Measurements from ENCODE around the gene FBN2. TPM values are rescaled to one million over a fixed set of nuclear protein-coding genes. Genes with fewer than 3 reads are reported as not detected.

The FBN2 gene
- not detected for total RNA-seq

DNA sequence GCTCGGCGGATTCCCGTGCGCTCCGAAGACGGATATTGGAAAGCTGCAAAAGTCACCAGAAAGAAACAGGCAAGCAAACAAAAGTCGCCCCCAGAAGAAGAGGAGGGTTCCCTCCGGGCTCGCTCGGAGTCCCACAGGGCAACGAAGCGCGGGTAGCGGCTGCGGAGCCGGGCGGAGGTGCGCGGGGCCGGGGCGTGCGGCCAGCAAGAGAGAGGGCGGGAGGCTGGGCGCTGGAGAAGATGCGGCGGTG, at the start of gene FBN2:
Gene FBN2 (minus strand): TSS at position 246 of the 250 bp plus-strand sequence. CDS start 642 bp downstream, outside the sequence.
- H3K4me3 Mint-ChIP-seq: no peak within 1 kb of the TSS
- no peak for ATAC-seq
- no peak within 1 kb of the TSS for H3K27ac Mint-ChIP-seq
- H3K36me3 Mint-ChIP-seq: no peaks in the 10 kb centered on the region
- H3K9me3 Mint-ChIP-seq: no peaks in the 10 kb centered on the region
- DNase-seq (ENCODE audit: low spot score): no peak
- H3K4me1 Mint-ChIP-seq (ENCODE audit: low read depth in 2 of 2): no peaks in the 10 kb centered on the region
- H3K27me3 Mint-ChIP-seq: peaks cover 13 to 16% of the 10 kb centered on the region in 2 donors

GRCh38 chr5:128587275-128587674, 49.2 kb upstream of the FBN2 start:
- peaks cover 13% of the 10 kb centered on the region for H3K9me3 Mint-ChIP-seq
- no peak for ATAC-seq
- H3K4me3 Mint-ChIP-seq: no peak overlapping the region
- H3K36me3 Mint-ChIP-seq: peaks cover 5% of the 10 kb centered on the region
- H3K27me3 Mint-ChIP-seq: no peaks in the 10 kb centered on the region
- no peak for DNase-seq (ENCODE audit: low spot score)
- no peaks in the 10 kb centered on the region for H3K4me1 Mint-ChIP-seq (ENCODE audit: low read depth in 2 of 2)
- H3K27ac Mint-ChIP-seq: no peak overlapping the region

- Mint-ChIP-seq H3K9me3 (peaks cover 13% of the 10 kb centered on the region), H3K4me1 (ENCODE audit: low read depth in 2 of 2) (no peaks in the 10 kb centered on the region), H3K27me3 (no peaks in the 10 kb centered on the region), H3K27ac (no peak overlapping the region), H3K36me3 (peaks cover 5% of the 10 kb centered on the region), H3K4me3 (no peak overlapping the region)
- ATAC-seq (no peak), DNase-seq (ENCODE audit: low spot score) (no peak)
These were observed 48.8 kb upstream of the FBN2 start for GRCh38 chr5:128586848-128587247.

- H3K27me3 Mint-ChIP-seq: no peaks in the 10 kb centered on the region
- H3K4me3 Mint-ChIP-seq: no peak overlapping the region
- H3K36me3 Mint-ChIP-seq: peaks cover 9% of the 10 kb centered on the region
- no peaks in the 10 kb centered on the region for H3K4me1 Mint-ChIP-seq (ENCODE audit: low read depth in 2 of 2)
- DNase-seq (ENCODE audit: low spot score) (no peak), ATAC-seq (no peak)
- H3K9me3 Mint-ChIP-seq: peaks cover 21% of the 10 kb centered on the region
- no peak overlapping the region for H3K27ac Mint-ChIP-seq
These were observed 41.6 kb upstream of the FBN2 start for GRCh38 chr5:128579639-128580038.

DNA sequence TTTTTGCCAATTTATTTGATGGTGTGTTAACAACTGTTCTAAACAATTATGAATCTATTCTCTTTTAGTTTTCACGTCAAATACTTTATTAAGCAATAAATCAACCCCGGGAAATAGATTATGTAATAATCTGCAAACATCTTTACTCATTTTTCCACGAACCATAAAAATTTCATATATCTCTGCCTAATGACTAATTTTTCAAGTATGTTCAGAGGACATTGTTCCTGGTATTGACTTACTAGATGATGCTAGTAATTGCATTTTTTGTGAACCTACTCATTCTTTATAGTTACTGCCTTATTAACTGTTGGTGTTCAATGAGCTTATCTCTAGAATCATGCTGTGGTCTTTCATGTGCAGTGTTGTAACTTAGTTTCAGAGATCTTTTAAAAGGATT, 41.0 kb upstream of the FBN2 start:
- Mint-ChIP-seq H3K9me3 (peaks cover 21% of the 10 kb centered on the region), H3K4me1 (ENCODE audit: low read depth in 2 of 2) (no peaks in the 10 kb centered on the region), H3K27me3 (no peaks in the 10 kb centered on the region), H3K4me3 (no peak overlapping the region), H3K36me3 (peaks cover 9% of the 10 kb centered on the region), H3K27ac (no peak overlapping the region)
- no peak for ATAC-seq
- DNase-seq (ENCODE audit: low spot score): no peak

- no peak for ATAC-seq
- Mint-ChIP-seq H3K27ac (no peak overlapping the region), H3K27me3 (no peaks in the 10 kb centered on the region), H3K9me3 (peaks cover 12% of the 10 kb centered on the region), H3K36me3 (peaks cover 4% of the 10 kb centered on the region), H3K4me3 (no peak overlapping the region), H3K4me1 (ENCODE audit: low read depth in 2 of 2) (no peaks in the 10 kb centered on the region)
- no peak for DNase-seq (ENCODE audit: low spot score)
These were observed 36.0 kb upstream of the FBN2 start for GRCh38 chr5:128574041-128574440.

DNA sequence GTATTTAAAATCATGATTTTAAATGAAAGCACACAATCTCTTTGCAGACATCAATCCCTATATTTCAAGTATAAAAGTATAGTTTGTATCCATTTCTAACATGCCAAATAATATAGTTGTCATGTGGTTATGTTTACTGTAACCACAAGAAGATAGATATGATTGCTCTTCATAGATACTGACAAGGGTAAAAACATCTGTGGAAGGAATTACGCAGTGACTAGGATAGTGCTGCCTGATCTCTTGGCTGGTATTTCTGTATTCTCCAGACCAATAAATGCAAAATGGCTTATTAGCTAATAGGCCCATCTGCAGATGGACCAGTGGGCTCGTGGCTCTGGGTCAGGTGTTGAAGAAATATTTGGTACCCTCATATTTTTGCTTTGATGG, 34.9 kb upstream of the FBN2 start:
- H3K4me1 Mint-ChIP-seq (ENCODE audit: low read depth in 2 of 2): no peaks in the 10 kb centered on the region
- peaks cover 9% of the 10 kb centered on the region for H3K9me3 Mint-ChIP-seq
- ATAC-seq (no peak), DNase-seq (ENCODE audit: low spot score) (no peak)
- no peak overlapping the region for H3K27ac Mint-ChIP-seq
- H3K4me3 Mint-ChIP-seq: no peak overlapping the region
- peaks cover 4% of the 10 kb centered on the region for H3K36me3 Mint-ChIP-seq
- no peaks in the 10 kb centered on the region for H3K27me3 Mint-ChIP-seq

DNA sequence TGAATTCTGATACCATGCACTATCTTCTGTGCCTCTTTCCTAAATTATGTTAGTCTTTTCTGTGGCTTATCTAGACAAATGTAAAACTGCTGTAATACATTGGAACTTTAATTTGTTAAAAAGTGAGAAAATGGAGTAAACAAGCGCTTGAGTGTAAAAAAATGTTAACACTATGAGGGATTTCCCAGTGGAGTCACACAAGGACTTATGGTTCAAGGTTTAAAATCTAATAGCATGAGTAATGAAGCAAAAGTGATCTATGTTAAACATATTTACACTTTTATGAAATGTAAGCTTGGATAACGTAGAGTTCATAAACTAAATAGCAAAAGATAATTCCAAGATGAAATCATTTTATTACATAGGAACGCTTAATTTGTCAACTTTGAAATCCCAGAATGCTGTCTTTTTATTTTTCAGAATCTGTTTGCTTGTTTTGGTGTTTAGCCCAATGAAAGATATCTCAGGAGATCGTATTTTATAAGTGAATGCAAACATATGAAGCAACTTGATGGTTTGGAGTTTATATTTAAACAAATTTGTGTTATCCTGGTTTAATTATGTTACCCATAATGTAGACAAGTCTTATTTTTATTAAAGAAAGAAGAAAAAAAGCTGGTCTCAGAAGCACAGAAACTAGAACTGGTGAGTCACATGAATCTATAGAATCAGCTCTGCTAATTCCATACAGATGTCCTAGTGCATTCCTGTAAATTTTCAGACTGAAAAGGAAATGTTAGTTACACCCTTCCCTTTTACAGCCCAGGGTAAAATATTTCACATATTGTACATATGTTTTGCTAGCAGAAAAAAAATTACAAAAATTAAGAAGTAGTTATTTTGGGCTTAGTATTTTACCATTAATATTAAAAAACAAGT, 34.2 kb upstream of the FBN2 start:
- peaks cover 4% of the 10 kb centered on the region for H3K36me3 Mint-ChIP-seq
- H3K27me3 Mint-ChIP-seq: no peaks in the 10 kb centered on the region
- no peaks in the 10 kb centered on the region for H3K4me1 Mint-ChIP-seq (ENCODE audit: low read depth in 2 of 2)
- ATAC-seq (no peak), DNase-seq (ENCODE audit: low spot score) (no peak)
- H3K27ac Mint-ChIP-seq: no peak overlapping the region
- H3K9me3 Mint-ChIP-seq: peaks cover 13% of the 10 kb centered on the region
- no peak overlapping the region for H3K4me3 Mint-ChIP-seq

DNA sequence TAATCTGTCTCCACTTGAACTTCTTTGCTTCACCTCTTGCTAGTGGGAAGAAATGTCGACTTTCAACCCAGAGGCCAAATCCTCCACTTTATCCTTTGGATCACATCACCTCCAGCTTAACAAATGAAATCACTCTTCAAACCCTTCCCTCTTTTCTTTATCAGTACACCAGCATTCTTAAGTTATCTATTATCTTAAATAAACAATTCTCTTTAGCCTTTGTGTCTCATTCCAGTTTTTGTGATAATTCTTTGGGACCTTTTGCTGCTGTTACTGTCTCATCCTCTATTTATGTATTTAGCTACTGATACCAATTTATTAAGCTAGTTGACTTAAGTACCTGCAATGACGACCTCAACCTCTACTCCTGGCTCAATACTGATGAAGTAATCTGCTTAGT, 28.1 kb upstream of the FBN2 start:
- H3K4me1 Mint-ChIP-seq (ENCODE audit: low read depth in 2 of 2): no peaks in the 10 kb centered on the region
- ATAC-seq (no peak), DNase-seq (ENCODE audit: low spot score) (no peak)
- H3K27me3 Mint-ChIP-seq: no peaks in the 10 kb centered on the region
- no peak overlapping the region for H3K4me3 Mint-ChIP-seq
- H3K9me3 Mint-ChIP-seq: peaks cover 14% of the 10 kb centered on the region
- no peaks in the 10 kb centered on the region for H3K36me3 Mint-ChIP-seq
- no peak overlapping the region for H3K27ac Mint-ChIP-seq

DNA sequence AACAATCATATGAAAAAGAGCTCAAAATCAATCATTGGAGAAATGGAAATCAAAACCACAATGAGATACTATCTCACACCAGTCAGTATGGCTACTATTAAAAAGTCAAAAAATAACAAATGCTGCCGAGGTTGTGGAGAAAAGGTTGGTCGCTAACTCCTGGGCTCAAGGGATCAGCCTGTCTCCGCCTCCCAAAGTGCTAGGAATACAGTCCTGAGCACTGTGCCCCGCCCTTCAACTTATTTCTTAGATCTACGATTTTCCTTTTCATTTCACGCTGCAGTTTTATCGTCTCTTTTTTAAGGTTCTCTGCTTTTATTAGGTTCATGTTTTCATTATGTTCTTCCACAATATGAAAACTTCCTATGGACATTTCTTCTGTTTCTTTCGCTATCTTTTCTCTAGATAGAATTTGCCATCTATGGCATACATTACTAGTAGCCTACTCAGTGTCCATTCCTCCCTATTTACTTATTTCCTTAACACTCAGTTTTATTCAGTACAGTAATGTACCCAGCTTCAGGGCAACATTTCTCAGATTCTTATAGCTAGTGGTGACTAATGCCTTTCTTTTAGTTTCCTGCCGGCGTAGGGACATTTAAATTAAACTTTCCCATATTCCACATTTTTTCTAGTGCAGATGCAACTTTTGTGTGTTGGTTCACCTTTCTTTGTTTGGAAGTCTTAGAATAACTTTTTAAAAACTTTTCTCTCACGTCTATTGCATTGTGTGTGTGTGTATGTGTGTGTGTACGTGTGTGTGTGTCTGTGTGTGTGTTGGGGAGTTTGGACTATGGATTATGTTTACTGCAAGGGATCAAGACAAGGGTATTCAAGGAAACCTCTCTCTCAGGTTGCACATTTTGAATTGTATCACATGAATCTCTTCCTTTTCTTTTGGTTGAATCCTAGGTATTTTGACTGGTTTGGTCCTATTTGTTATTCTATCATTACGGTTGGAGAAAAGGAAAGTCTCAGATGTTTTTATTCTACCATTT, 21.6 kb upstream of the FBN2 start:
- ATAC-seq: no peak
- DNase-seq (ENCODE audit: low spot score): no peak

DNA sequence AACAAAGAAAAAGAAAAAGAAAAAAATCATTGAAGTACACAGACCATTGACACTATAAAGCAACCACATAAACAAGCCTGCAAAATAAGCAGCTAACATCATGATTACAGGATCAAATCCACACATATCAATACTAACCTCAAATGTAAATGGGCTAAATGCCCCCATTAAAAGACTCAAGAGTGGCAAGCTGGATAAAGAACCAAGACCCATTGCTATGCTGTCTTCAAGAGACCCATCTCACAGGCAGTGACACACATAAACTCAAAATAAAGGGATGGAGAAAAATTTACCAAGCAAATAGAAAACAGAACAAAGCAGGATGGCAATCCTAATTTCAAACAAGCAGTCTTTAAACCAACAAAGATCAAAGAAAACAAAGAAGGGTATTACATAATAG, 15.7 kb upstream of the FBN2 start:
- Mint-ChIP-seq H3K9me3 (peaks cover 25% of the 10 kb centered on the region), H3K27ac (no peak overlapping the region)

More for the DNA sequence above, 21.6 kb upstream of the FBN2 start:
- H3K27ac Mint-ChIP-seq: no peak overlapping the region
- no peaks in the 10 kb centered on the region for H3K36me3 Mint-ChIP-seq
- no peak overlapping the region for H3K4me3 Mint-ChIP-seq
- no peaks in the 10 kb centered on the region for H3K27me3 Mint-ChIP-seq
- H3K9me3 Mint-ChIP-seq: peaks cover 18% of the 10 kb centered on the region
- H3K4me1 Mint-ChIP-seq (ENCODE audit: low read depth in 2 of 2): no peaks in the 10 kb centered on the region

DNA sequence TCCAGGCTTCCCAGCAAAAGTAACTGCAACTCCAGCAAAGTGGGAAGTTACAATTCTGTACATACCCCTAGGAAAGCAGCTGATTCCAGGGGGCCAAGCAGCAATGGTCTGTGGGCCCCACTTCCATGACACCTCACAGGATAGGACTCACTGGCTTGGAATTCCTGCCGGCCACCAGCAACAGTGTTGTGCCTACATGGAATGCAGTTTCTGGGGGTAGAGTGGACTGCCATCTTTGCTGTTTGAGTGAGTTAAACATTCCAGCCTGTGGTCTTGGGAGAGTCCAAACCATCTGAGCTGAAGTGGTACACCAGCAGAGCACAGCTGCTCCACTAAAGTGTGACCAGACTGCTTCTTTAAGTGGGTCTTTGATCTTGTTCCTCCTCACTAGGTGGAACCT, 13.4 kb upstream of the FBN2 start:
- Mint-ChIP-seq H3K4me1 (ENCODE audit: low read depth in 2 of 2) (no peaks in the 10 kb centered on the region), H3K4me3 (no peak overlapping the region), H3K27me3 (no peaks in the 10 kb centered on the region), H3K27ac (no peak overlapping the region), H3K9me3 (peaks cover 18% of the 10 kb centered on the region), H3K36me3 (peaks cover 17% of the 10 kb centered on the region)
- DNase-seq (ENCODE audit: low spot score): no peak
- no peak for ATAC-seq

More for the DNA sequence above, 15.7 kb upstream of the FBN2 start:
- no peak for ATAC-seq
- Mint-ChIP-seq H3K27me3 (no peaks in the 10 kb centered on the region), H3K4me3 (no peak overlapping the region), H3K36me3 (peaks cover 17% of the 10 kb centered on the region), H3K4me1 (ENCODE audit: low read depth in 2 of 2) (no peaks in the 10 kb centered on the region)
- DNase-seq (ENCODE audit: low spot score): no peak

GRCh38 chr5:128549496-128549895, 11.5 kb upstream of the FBN2 start:
- Mint-ChIP-seq H3K36me3 (peaks cover 19% of the 10 kb centered on the region), H3K27ac (no peak overlapping the region), H3K4me3 (no peak overlapping the region), H3K4me1 (ENCODE audit: low read depth in 2 of 2) (no peaks in the 10 kb centered on the region), H3K9me3 (peaks cover 18% of the 10 kb centered on the region), H3K27me3 (no peaks in the 10 kb centered on the region)
- no peak for ATAC-seq
- no peak for DNase-seq (ENCODE audit: low spot score)

- Mint-ChIP-seq H3K36me3 (peaks cover 7% of the 10 kb centered on the region), H3K9me3 (peaks cover 8% of the 10 kb centered on the region), H3K4me1 (ENCODE audit: low read depth in 2 of 2) (no peaks in the 10 kb centered on the region), H3K27ac (no peak overlapping the region), H3K4me3 (no peak overlapping the region), H3K27me3 (no peaks in the 10 kb centered on the region)
- DNase-seq (ENCODE audit: low spot score): no peak
- no peak for ATAC-seq
These were observed 8.7 kb upstream of the FBN2 start for GRCh38 chr5:128546658-128547281.
